ENCODE data around the gene HAGHL. TPM values are rescaled to one million over a fixed set of nuclear protein-coding genes. Genes with fewer than 3 reads are reported as not detected.
"Not testable (repeated sequence)": the region's sequence is repeated elsewhere in the genome, so short reads cannot be mapped to it uniquely, and the experiment has no call there.

Gene HAGHL
- total RNA-seq, 2 donors from 2014 or later: 9.2 to 14.0 TPM

GRCh38 chr16:684071-684794 is 42.7 kb upstream of the HAGHL start, which contains the start of gene JMJD8:
JMJD8 (minus strand) TSS chr16:684334; CDS start chr16:684319, 15 bp downstream.
- H3K4me1 Mint-ChIP-seq: peaks cover 4% of the 10 kb centered on the region
- H3K36me3 Mint-ChIP-seq (ENCODE audit: low read depth): peaks cover 37% of the 10 kb centered on the region
- H3K9me3 Mint-ChIP-seq: no peaks in the 10 kb centered on the region
- ATAC-seq (replicated peaks): peak; percentile 86
- peak within 1 kb of the TSS; percentile 58 for H3K27ac Mint-ChIP-seq
- peak within 1 kb of the TSS; percentile 73 for H3K4me3 Mint-ChIP-seq
- H3K27me3 Mint-ChIP-seq: no peaks in the 10 kb centered on the region

DNA sequence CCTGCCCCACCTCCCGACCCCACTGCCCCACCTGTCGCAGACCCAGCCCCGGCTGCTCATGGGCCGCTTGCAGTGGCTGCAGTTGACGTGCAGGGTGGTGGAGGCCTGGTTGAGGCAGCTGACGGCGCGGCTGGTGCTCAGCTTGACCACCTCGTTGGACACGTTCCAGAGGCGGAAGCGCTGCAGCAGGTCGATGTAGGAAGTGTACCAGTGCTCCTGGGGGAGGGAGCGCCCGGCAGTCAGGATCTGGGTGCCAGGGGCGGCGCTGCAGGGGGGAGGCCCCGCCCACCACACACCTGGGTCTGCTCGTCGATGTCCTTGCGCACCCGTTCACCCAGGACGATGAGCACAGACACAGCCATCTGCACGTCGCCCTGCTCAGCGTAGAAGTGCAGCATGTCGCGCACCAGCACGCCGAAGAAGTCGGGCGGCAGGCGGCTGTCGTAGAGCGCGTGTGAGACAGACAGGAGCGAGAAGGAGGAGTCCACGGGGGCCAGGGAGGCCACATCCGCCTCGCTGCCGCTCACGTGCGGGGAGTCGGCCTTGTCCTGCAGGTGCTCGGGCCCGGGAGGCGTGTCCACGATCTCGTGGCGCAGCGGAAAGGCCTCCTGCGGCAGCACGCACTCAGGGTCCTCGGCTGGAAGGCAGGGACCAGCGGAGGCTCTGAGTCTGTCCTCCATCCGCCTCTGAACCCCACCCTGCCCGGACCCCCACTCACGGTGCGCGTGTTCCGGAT is 41.8 kb upstream of the HAGHL start:
- Mint-ChIP-seq H3K4me1 (peaks cover 4% of the 10 kb centered on the region), H3K4me3 (peak overlapping the region; percentile 73), H3K9me3 (no peaks in the 10 kb centered on the region), H3K27ac (no peak overlapping the region), H3K27me3 (no peaks in the 10 kb centered on the region), H3K36me3 (ENCODE audit: low read depth) (peaks cover 37% of the 10 kb centered on the region)
- no peak for ATAC-seq (replicated peaks)

DNA sequence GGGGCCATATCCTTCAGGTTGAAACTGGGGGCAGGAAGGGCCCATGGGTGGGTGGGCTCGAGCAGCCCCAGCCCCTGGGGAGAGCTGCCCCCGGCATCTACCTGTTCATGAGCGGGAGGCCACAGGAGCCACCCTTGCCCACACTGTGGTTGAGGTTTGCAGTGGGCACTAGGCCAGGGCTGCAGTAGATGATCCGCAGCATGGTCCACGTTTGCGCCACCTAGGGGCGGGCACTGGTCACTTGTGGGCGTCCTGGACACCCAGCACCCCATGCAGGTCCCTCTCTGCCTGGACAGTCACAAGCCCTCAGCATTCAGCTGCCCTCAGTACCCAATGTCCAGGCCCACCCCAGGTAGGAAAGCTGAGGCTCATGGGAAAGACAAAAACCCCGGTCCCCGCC is 40.9 kb upstream of the HAGHL start:
- H3K4me3 Mint-ChIP-seq: peak overlapping the region; percentile 28
- peaks cover 35% of the 10 kb centered on the region for H3K36me3 Mint-ChIP-seq (ENCODE audit: low read depth)
- no peaks in the 10 kb centered on the region for H3K27me3 Mint-ChIP-seq
- H3K9me3 Mint-ChIP-seq: no peaks in the 10 kb centered on the region
- no peak overlapping the region for H3K27ac Mint-ChIP-seq
- H3K4me1 Mint-ChIP-seq: peaks cover 4% of the 10 kb centered on the region
- ATAC-seq (replicated peaks): no peak

- ATAC-seq (replicated peaks): no peak
- no peak overlapping the region for H3K27ac Mint-ChIP-seq
- no peak overlapping the region for H3K4me3 Mint-ChIP-seq
- H3K27me3 Mint-ChIP-seq: no peaks in the 10 kb centered on the region
- peaks cover 4% of the 10 kb centered on the region for H3K4me1 Mint-ChIP-seq
- peaks cover 28% of the 10 kb centered on the region for H3K36me3 Mint-ChIP-seq (ENCODE audit: low read depth)
- no peaks in the 10 kb centered on the region for H3K9me3 Mint-ChIP-seq
These were observed 40.2 kb upstream of the HAGHL start for GRCh38 chr16:686459-687260.

- Mint-ChIP-seq H3K27ac (no peak overlapping the region), H3K4me3 (no peak overlapping the region), H3K27me3 (no peaks in the 10 kb centered on the region), H3K4me1 (peaks cover 8% of the 10 kb centered on the region), H3K36me3 (ENCODE audit: low read depth) (peaks cover 20% of the 10 kb centered on the region), H3K9me3 (no peaks in the 10 kb centered on the region)
- no peak for ATAC-seq (replicated peaks)
These were observed 39.4 kb upstream of the HAGHL start for GRCh38 chr16:687499-687898.

DNA sequence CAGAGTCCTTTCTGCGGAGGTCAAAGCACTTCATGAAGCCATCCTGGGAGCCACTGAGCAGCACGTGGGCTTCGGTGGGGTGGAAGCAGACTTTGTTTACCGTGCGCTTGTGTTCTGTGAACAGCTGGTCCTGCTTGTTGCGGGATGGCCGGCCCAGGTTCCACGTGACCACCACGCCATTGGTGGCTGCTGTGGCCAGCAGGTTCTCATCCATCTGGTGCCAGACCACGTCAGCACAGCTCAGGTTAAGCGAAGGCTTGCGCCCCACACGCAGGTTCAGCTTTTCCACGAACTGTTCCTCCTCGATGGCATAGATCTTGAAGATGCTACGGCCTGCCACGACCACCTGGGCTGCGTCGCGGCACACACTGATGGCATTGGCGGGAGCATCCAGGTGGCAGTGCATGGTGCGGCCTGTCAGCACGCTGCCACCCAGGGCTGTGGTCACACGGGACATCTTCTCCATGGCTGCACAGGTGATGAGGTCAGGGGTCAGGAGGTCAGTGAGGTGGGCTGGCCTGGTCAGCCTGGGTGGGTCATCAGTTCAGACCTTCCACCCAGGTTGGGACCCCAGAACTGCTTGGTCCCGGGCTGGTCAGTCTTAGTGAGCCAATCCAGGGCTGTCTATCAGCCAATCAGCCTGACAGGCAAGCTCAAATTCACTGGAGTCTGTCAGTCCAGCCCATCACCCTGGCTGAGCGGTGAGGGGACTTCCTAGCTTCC is 37.6 kb upstream of the HAGHL start:
- peaks cover 8% of the 10 kb centered on the region for H3K36me3 Mint-ChIP-seq (ENCODE audit: low read depth)
- peaks cover 9% of the 10 kb centered on the region for H3K4me1 Mint-ChIP-seq
- ATAC-seq (replicated peaks): no peak
- peak overlapping the region; percentile 87 for H3K27ac Mint-ChIP-seq
- H3K9me3 Mint-ChIP-seq: no peaks in the 10 kb centered on the region
- H3K4me3 Mint-ChIP-seq: peak overlapping the region; percentile 82
- H3K27me3 Mint-ChIP-seq: no peaks in the 10 kb centered on the region

DNA sequence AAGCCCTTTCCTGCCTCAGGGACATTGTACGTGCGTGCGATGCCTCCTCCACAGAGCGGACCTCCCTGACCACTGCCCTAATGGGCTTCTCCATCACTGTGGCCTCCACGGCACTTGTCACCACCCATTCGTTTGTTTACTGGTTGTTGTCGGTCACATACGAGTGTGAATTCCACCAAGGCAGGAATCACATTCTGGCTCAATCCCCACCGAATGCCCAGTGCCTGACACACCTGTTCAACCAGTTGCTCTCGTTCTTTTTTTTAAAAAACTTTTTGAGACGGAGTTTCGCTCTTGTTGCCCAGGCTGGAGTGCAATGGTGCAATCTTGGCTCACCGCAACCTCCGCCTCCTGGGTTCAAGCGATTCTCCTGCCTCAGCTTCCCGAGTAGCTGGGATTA is 35.7 kb upstream of the HAGHL start:
- H3K36me3 Mint-ChIP-seq (ENCODE audit: low read depth); H3K4me1 Mint-ChIP-seq; ATAC-seq (replicated peaks); H3K27me3 Mint-ChIP-seq; H3K9me3 Mint-ChIP-seq: not testable (repeated sequence)
- Mint-ChIP-seq H3K4me3 (peak overlapping the region; percentile 82), H3K27ac (peak overlapping the region; percentile 87)

DNA sequence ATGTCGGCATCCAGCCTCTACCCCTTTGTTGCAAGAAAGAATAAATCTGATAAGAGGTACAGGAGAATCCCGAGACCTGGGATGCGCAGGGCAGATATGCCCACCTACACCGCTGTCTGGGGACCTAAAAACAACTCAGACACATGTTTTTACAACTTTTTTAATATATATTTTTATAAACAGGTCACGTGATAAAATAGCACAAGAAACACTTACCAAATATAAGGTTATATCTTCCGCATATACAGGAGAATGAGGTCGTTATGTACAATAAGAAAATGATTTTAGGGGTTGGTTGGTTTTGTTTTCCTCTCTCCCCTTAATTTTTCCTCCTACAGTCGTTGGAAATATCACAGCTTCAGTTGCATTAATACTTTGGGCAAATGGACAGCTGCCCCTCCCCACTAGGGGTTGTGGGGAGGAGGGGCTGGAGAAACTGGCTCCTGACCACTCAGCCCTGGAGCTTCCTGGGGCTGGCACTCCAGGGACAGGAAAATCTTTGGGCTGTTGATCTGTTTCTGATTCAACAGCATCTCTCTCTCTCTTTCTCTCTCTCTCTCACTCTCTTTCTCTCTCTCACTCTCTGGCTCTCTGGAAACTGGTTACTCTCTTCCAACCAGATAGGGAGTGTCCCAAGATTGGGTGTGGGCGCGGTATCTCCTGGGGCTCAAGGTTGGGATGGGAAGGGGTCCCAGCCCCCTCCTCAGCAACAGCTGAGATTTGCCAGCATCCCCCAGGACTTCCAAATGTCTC is 34.4 kb upstream of the HAGHL start:
- H3K9me3 Mint-ChIP-seq: no peaks in the 10 kb centered on the region

GRCh38 chr16:693364-693763 is 33.5 kb upstream of the HAGHL start:
- Mint-ChIP-seq H3K36me3 (ENCODE audit: low read depth) (no peaks in the 10 kb centered on the region), H3K27ac (no peak overlapping the region), H3K4me1 (peaks cover 9% of the 10 kb centered on the region), H3K9me3 (no peaks in the 10 kb centered on the region), H3K4me3 (peak overlapping the region; percentile 82), H3K27me3 (no peaks in the 10 kb centered on the region)
- no peak for ATAC-seq (replicated peaks)

More for the DNA sequence above, 34.4 kb upstream of the HAGHL start:
- H3K4me1 Mint-ChIP-seq: peaks cover 9% of the 10 kb centered on the region
- H3K27me3 Mint-ChIP-seq: no peaks in the 10 kb centered on the region
- H3K36me3 Mint-ChIP-seq (ENCODE audit: low read depth): no peaks in the 10 kb centered on the region
- no peak overlapping the region for H3K27ac Mint-ChIP-seq
- H3K4me3 Mint-ChIP-seq: peak overlapping the region; percentile 82
- no peak for ATAC-seq (replicated peaks)

DNA sequence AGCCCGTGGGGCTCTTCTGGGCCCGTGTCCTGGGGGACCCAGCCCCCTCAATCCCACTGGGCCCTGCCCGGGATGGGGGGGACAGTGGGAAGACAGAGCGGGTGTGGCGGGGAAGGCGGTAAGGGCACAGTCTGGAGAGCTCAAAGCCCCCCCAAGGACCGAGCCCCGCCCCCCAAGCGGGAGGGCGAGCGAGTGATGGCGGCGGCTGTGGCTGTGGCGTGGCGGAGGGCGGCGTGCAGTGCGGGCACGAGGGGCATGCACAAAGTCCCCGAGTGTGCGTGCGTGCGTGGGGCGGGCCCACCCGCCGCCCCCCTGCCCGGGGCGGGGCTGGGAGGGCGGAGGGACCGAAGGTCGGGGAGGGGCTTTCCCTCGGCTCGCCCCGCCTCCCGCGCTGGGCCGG is 33.1 kb upstream of the HAGHL start:
- Mint-ChIP-seq H3K27ac (no peak overlapping the region), H3K4me1 (peaks cover 9% of the 10 kb centered on the region), H3K9me3 (no peaks in the 10 kb centered on the region), H3K27me3 (no peaks in the 10 kb centered on the region), H3K4me3 (peak overlapping the region; percentile 82), H3K36me3 (ENCODE audit: low read depth) (no peaks in the 10 kb centered on the region)
- ATAC-seq (replicated peaks): no peak

DNA sequence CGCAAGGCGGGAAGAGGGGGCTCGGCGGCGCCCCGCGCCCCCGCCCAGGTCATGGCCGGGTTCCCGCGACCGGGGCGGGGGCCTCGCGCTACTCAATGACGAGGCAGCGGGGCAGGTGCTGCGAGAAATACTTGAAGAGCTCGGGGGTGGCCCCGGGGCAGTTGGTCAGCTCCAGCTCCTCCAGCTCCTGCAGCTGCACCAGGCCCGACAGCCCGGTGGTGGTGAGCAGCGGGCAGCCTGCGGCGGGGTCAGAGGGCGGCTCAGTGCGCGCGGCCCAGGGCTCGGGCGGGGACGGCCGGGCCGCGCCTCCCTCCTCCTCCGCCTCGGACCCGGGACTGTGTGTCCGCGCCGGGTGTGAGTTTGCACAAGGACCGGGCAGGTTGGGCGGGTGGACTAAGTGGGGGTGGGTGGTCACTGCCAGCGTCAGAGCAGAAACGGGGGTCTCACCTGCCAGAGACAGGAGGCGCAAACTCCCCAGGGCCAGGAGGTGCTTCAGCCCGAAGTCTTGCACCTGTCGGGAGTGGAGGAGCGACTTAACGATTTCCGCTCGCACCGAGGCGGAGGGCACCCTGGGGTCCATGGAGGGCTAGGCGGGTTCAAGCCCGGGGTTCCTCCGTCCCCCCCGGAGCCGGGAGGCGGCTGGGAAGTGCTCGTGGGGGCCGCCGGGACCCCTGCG is 32.6 kb upstream of the HAGHL start:
- no peaks in the 10 kb centered on the region for H3K27me3 Mint-ChIP-seq
- ATAC-seq (replicated peaks): no peak
- no peaks in the 10 kb centered on the region for H3K36me3 Mint-ChIP-seq (ENCODE audit: low read depth)
- no peaks in the 10 kb centered on the region for H3K9me3 Mint-ChIP-seq
- H3K4me1 Mint-ChIP-seq: peaks cover 9% of the 10 kb centered on the region
- peak overlapping the region; percentile 90 for H3K4me3 Mint-ChIP-seq
- H3K27ac Mint-ChIP-seq: no peak overlapping the region

DNA sequence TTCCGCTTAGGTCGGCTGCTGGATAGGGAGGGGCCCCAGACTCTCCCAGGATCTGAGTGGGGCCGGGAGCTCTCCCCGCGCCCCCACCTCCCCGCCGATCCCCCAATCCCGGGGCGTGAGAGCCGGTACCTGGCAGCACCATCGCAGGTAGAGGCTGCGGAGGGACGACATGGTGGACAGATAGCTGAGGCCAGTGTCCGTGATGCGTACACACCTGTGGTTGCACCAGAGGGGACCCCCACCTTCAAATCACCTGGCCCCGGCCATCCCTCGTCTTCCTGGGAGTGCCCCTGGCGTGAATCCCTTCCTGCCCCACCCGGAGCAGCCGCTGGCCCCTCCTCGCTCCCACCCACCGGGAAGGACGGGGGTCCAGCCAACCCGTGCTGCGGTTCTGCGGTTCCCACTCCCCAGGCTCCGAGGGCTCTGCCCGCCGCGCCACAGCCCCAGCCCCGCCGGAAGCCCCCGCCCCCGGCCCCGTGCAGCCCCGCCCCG is 32.0 kb upstream of the HAGHL start:
- Mint-ChIP-seq H3K36me3 (ENCODE audit: low read depth) (no peaks in the 10 kb centered on the region), H3K27ac (peak overlapping the region; percentile 90), H3K9me3 (no peaks in the 10 kb centered on the region), H3K27me3 (no peaks in the 10 kb centered on the region), H3K4me3 (peak overlapping the region; percentile 90), H3K4me1 (peaks cover 9% of the 10 kb centered on the region)
- no peak for ATAC-seq (replicated peaks)
